ENCODE measurements around the gene PPFIBP2. TPM values are rescaled to one million over a fixed set of nuclear protein-coding genes. Genes with fewer than 3 reads are reported as not detected.

Gene PPFIBP2
- total RNA-seq, 1 experiment from 2014 or later = 5.7 TPM

DNA sequence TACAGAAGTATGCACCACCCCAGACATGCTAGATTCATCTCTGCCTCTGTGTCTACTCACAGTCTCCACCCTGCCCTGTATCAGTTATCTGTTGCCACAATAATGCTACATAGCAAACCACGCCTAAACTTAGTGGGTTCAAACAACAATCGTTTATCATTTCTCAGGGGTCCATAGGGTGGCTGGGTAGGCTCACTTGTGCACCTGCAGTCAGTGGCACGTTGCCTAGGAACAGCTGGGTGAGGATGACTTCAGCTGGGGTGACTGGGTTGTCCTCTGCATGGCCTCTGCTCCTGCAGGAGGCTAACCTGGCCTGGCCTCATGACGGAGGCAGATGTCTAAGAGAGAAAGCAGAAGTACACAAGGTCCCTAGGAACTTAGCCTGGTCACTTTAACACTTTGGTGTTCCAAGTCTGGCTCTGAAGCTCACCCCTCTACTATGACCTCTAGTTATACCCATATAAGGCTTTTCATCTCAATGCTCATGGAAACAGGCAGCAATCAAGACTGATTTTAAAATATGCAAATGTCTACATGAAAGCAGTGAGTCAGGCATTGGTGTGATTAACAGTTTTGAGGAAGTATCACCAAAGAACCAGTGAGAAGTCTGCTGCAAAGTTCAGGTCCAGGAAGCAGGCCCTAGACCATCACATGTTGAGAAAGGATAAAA lies 17.8 kb upstream of the PPFIBP2 start:
- no peak for DNase-seq (ENCODE audit: low read depth, low spot score)
- no peak overlapping the region for H3K9ac ChIP-seq (ENCODE audit: low read length)
- no peak for ATAC-seq
- H3K9me2 ChIP-seq (ENCODE audit: insufficient read depth) = no peaks in the 10 kb centered on the region
- H4K20me1 ChIP-seq (ENCODE audit: insufficient read depth) = no peaks in the 10 kb centered on the region
- ChIA-PET RAD21 (ENCODE audit: low non-redundant PET in 1 of 2, low total read pairs in 2 of 2, uncharacterized antibody in 2 of 2, unreplicated experiment in 2 of 2) (no interaction called here), CTCF (no interaction called here), POLR2A (no interaction called here)
- H2AFZ ChIP-seq (ENCODE audit: low read depth, low read length, poor library complexity, severe bottlenecking) = no peak overlapping the region
- no peak overlapping the region for H3K27ac ChIP-seq (ENCODE audit: low read depth, low read length)
- H3K9me3 ChIP-seq (ENCODE audit: control insufficient read depth in 1 of 2, insufficient read depth in 1 of 2, low read depth in 1 of 2, low read length in 2 of 2) = no peaks in the 10 kb centered on the region
- no peak overlapping the region for H3K4me3 ChIP-seq (replicated peaks in 1 of 2; ENCODE audit: low read depth in 1 of 2, low read length in 2 of 2)
- H3K36me3 ChIP-seq (ENCODE audit: control insufficient read depth in 1 of 2, insufficient read depth in 2 of 2, low read length in 2 of 2) = no peaks in the 10 kb centered on the region
- no peak for TF ChIP-seq RAD21 (IDR thresholded peaks at IDR 0.05; ENCODE audit: low read depth)
- no peak for TF ChIP-seq TCF7L2 (IDR thresholded peaks at IDR 0.05; ENCODE audit: borderline replicate concordance, extremely low read depth, insufficient read depth, insufficient read length)
- TF ChIP-seq YY1 (IDR thresholded peaks at IDR 0.05; ENCODE audit: extremely low read depth, insufficient replicate concordance, low read depth, low read length) = no peak
- TF ChIP-seq, protein P1, sequence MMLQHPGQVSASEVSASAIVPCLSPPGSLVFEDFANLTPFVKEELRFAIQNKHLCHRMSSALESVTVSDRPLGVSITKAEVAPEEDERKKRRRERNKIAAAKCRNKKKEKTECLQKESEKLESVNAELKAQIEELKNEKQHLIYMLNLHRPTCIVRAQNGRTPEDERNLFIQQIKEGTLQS (IDR thresholded peaks at IDR 0.05) = no peak
- TF ChIP-seq SIN3A (IDR thresholded peaks at IDR 0.05; ENCODE audit: low read depth) = no peak
- TF ChIP-seq ZNF274 (IDR thresholded peaks at IDR 0.05; ENCODE audit: low read depth, low read length) = no peak
- no peak for TF ChIP-seq ZFX (IDR thresholded peaks at IDR 0.05)
- no peak for TF ChIP-seq JUND (IDR thresholded peaks at IDR 0.05)
- no peak for TF ChIP-seq SP1 (IDR thresholded peaks at IDR 0.05; ENCODE audit: low read depth)
- TF ChIP-seq EZH2phosphoT487 (IDR thresholded peaks at IDR 0.05; ENCODE audit: borderline replicate concordance) = no peak
- no peak for TF ChIP-seq CEBPB (IDR thresholded peaks at IDR 0.05; ENCODE audit: low read depth)
- no peak for TF ChIP-seq EGR1 (IDR thresholded peaks at IDR 0.05; ENCODE audit: low read depth)
- TF ChIP-seq, protein P2, sequence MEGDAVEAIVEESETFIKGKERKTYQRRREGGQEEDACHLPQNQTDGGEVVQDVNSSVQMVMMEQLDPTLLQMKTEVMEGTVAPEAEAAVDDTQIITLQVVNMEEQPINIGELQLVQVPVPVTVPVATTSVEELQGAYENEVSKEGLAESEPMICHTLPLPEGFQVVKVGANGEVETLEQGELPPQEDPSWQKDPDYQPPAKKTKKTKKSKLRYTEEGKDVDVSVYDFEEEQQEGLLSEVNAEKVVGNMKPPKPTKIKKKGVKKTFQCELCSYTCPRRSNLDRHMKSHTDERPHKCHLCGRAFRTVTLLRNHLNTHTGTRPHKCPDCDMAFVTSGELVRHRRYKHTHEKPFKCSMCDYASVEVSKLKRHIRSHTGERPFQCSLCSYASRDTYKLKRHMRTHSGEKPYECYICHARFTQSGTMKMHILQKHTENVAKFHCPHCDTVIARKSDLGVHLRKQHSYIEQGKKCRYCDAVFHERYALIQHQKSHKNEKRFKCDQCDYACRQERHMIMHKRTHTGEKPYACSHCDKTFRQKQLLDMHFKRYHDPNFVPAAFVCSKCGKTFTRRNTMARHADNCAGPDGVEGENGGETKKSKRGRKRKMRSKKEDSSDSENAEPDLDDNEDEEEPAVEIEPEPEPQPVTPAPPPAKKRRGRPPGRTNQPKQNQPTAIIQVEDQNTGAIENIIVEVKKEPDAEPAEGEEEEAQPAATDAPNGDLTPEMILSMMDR (IDR thresholded peaks at IDR 0.05 in 2 of 3, conservative IDR thresholded peaks at IDR 0.05 in 1 of 3; ENCODE audit: borderline replicate concordance in 1 of 3, insufficient read depth in 1 of 3, low read depth in 2 of 3, low read length in 2 of 3) = no peak
- no peak for TF ChIP-seq CBX3 (IDR thresholded peaks at IDR 0.05; ENCODE audit: low read depth)
- no peak for TF ChIP-seq FOSL1 (IDR thresholded peaks at IDR 0.05; ENCODE audit: low read depth)
- TF ChIP-seq, protein P3, sequence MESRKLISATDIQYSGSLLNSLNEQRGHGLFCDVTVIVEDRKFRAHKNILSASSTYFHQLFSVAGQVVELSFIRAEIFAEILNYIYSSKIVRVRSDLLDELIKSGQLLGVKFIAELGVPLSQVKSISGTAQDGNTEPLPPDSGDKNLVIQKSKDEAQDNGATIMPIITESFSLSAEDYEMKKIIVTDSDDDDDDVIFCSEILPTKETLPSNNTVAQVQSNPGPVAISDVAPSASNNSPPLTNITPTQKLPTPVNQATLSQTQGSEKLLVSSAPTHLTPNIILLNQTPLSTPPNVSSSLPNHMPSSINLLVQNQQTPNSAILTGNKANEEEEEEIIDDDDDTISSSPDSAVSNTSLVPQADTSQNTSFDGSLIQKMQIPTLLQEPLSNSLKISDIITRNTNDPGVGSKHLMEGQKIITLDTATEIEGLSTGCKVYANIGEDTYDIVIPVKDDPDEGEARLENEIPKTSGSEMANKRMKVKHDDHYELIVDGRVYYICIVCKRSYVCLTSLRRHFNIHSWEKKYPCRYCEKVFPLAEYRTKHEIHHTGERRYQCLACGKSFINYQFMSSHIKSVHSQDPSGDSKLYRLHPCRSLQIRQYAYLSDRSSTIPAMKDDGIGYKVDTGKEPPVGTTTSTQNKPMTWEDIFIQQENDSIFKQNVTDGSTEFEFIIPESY (IDR thresholded peaks at IDR 0.05; ENCODE audit: extremely low read depth, insufficient replicate concordance, low read length) = no peak
- no peak for TF ChIP-seq EZH2 (IDR thresholded peaks at IDR 0.05)
- no peak for TF ChIP-seq POLR2AphosphoS5 (IDR thresholded peaks at IDR 0.05; ENCODE audit: low read depth, low read length)
- no peak overlapping the region for H3K4me2 ChIP-seq (ENCODE audit: low read length)
- no peaks in the 10 kb centered on the region for H3K79me2 ChIP-seq (ENCODE audit: insufficient read depth, low read length)
- H3K4me1 ChIP-seq (ENCODE audit: control insufficient read depth in 1 of 2, insufficient read depth in 2 of 2, low read length in 2 of 2) = no peaks in the 10 kb centered on the region
- peaks cover 46% of the 10 kb centered on the region for H3K27me3 ChIP-seq (ENCODE audit: insufficient read depth, low read length)
- intact Hi-C loops (cut with micrococcal nuclease) = no loop called here
- BruUV-seq (replicated peaks) = no TSS peak

Measured in HCT116 (cell line).